Measurements from ENCODE around the gene FOXD1. TPM values are rescaled to one million over a fixed set of nuclear protein-coding genes. Genes with fewer than 3 reads are reported as not detected.

FOXD1 gene
- total and polyA plus RNA-seq, 2 of the 4 experiments (the other 2 are of a cell fraction): 3.2 to 23.1 TPM

DNA sequence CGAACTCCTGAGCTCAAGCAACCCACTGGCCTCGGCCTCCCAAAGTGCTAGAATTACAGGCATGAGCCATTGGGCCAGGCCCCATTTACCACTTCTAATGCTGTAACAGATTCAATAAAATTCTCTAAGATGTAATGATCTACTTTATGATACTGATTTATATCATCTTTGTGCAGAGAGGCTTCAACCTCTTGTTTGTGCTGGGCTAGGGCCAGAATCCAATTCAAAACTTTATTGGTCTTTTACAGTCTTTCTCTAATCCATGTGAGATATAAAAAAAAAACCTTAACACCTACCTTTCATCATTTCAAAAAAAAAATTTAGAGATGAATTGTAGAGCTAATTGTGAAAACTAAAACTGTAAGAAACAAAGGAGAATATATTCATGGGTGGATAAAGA lies 41.5 kb upstream of the FOXD1 start:
- Histone ChIP-seq H2BK15ac (ENCODE audit: low read depth, low read length) (no peak overlapping the region), H2BK20ac (ENCODE audit: low read depth, low read length) (no peak overlapping the region), H4K91ac (ENCODE audit: insufficient read depth, low read depth, low read length) (no peak overlapping the region), H2BK120ac (ENCODE audit: low read depth, low read length) (no peak overlapping the region), H3K4me3 (ENCODE audit: insufficient read depth, low read depth, low read length) (no peak overlapping the region), H3K36me3 (ENCODE audit: control insufficient read depth, insufficient read depth, low read length) (no peaks in the 10 kb centered on the region), H3K56ac (ENCODE audit: extremely low read depth, insufficient read depth, low read length) (no peak overlapping the region), H3K9me1 (ENCODE audit: insufficient read depth, low read length) (0 out of 2 replicates have a peak, but pooled peaks cover 3% of the 10 kb centered on the region), H3K27me3 (ENCODE audit: control insufficient read depth, insufficient read depth, low read length) (peaks cover 4% of the 10 kb centered on the region; the same call in 1 of the 2 replicates), H3K4me1 (ENCODE audit: control insufficient read depth, insufficient read depth, low read length) (no peaks in the 10 kb centered on the region; the same call in 1 of the 2 replicates), H3K79me1 (ENCODE audit: low read depth in 1 of 2, low read length in 2 of 2) (no peaks in the 10 kb centered on the region), H3K4ac (ENCODE audit: low read depth, low read length) (no peak overlapping the region), H3K4me2 (ENCODE audit: low read depth, low read length) (no peak overlapping the region), H2AK5ac (ENCODE audit: low read depth, low read length) (no peak overlapping the region), H4K20me1 (ENCODE audit: insufficient read depth, low read length) (no peaks in the 10 kb centered on the region), H3K9ac (ENCODE audit: low read depth, low read length) (no peak overlapping the region), H3K9me3 (ENCODE audit: control insufficient read depth, insufficient read depth, low read length) (no peaks in the 10 kb centered on the region), H4K5ac (ENCODE audit: low read depth, low read length) (no peak overlapping the region), H3K14ac (replicated peaks; ENCODE audit: low read depth, low read length) (no peak overlapping the region), H4K8ac (ENCODE audit: low read depth in 2 of 2, low read length in 2 of 2) (no peak overlapping the region), H2BK5ac (ENCODE audit: low read depth, low read length, poor library complexity, severe bottlenecking) (no peak overlapping the region), H2AK9ac (replicated peaks; ENCODE audit: low read depth, low read length, poor library complexity) (no peak overlapping the region), H3K18ac (ENCODE audit: low read depth, low read length) (no peak overlapping the region), H3K23ac (ENCODE audit: low read depth, low read length) (no peak overlapping the region), H3K27ac (ENCODE audit: insufficient read depth, low read length) (no peak overlapping the region), H2AFZ (replicated peaks; ENCODE audit: low read length, poor library complexity) (no peak overlapping the region)
- DNase-seq: no peak
- dilution Hi-C loops (cut with HindIII; ENCODE audit: low sequenced_read_pairs, unreplicated experiment) (no loop called here), in situ Hi-C loops (cut with MboI; ENCODE audit: low sequenced_read_pairs) (no loop called here), intact Hi-C loops (cut with micrococcal nuclease) (no loop called here)
- no TSS peak for BruUV-seq (replicated peaks)
- no peak for ATAC-seq (ENCODE audit: low read depth)
- ChIA-PET POLR2A (ENCODE audit: unreplicated experiment) (no interaction called here), CTCF (no interaction called here)
- no peak for TF ChIP-seq NFE2L2 (IDR thresholded peaks at IDR 0.05; ENCODE audit: low read depth, low read length)
- TF ChIP-seq BHLHE40 (IDR thresholded peaks at IDR 0.05; ENCODE audit: low read depth, low read length): no peak
- no CpG with 5 or more reads among the region's 2 CpGs for WGBS, 2 experiments (ENCODE audit: extremely low coverage in 2 of 2, insufficient read length in 1 of 2)

All from IMR-90 (cell line).